ENCODE measurements around the gene MAST3.

MAST3 gene

GRCh38 chr19:18097217-18097992, at the start of gene MAST3:
MAST3 (plus strand) TSS chr19:18097778; CDS start chr19:18097793, 15 bp downstream.
- DNase-seq = no peak

GRCh38 chr19:18049385-18049784, 48.2 kb upstream of the MAST3 start:
- DNase-seq = no peak

- DNase-seq = no peak
Measured at GRCh38 chr19:18051887-18052286, 45.7 kb upstream of the MAST3 start.

- no peak for DNase-seq
Measured at GRCh38 chr19:18053576-18054219, 43.9 kb upstream of the MAST3 start.

GRCh38 chr19:18055967-18056366, 41.6 kb upstream of the MAST3 start:
- no peak for DNase-seq

- DNase-seq = no peak
Measured at GRCh38 chr19:18057557-18057956, 40.0 kb upstream of the MAST3 start.

- DNase-seq = peak; percentile 39
Measured at GRCh38 chr19:18058208-18059009, 39.2 kb upstream of the MAST3 start.

GRCh38 chr19:18059297-18059696, 38.3 kb upstream of the MAST3 start:
- no peak for DNase-seq

- no peak for DNase-seq
Measured at GRCh38 chr19:18059902-18060301, 37.7 kb upstream of the MAST3 start.

GRCh38 chr19:18060472-18060871, 37.1 kb upstream of the MAST3 start:
- DNase-seq = no peak

- DNase-seq = peak; percentile 18
Measured at GRCh38 chr19:18062028-18062427, 35.5 kb upstream of the MAST3 start.

GRCh38 chr19:18063463-18063862, 34.1 kb upstream of the MAST3 start:
- no peak for DNase-seq

GRCh38 chr19:18065173-18065495, 32.4 kb upstream of the MAST3 start:
- DNase-seq = no peak

GRCh38 chr19:18068395-18068794, 29.2 kb upstream of the MAST3 start:
- DNase-seq = no peak

- no peak for DNase-seq
Measured at GRCh38 chr19:18069383-18069782, 28.2 kb upstream of the MAST3 start.

- DNase-seq = no peak
Measured at GRCh38 chr19:18070181-18070580, 27.4 kb upstream of the MAST3 start.

- DNase-seq = no peak
Measured at GRCh38 chr19:18072335-18072734, 25.2 kb upstream of the MAST3 start.

GRCh38 chr19:18073197-18073596, 24.4 kb upstream of the MAST3 start:
- DNase-seq = no peak

GRCh38 chr19:18074192-18074591, 23.4 kb upstream of the MAST3 start:
- no peak for DNase-seq

GRCh38 chr19:18083929-18084684, 13.5 kb upstream of the MAST3 start:
- no peak for DNase-seq

- DNase-seq = no peak
Measured at GRCh38 chr19:18085702-18086457, 11.7 kb upstream of the MAST3 start.

GRCh38 chr19:18086590-18087138, 10.9 kb upstream of the MAST3 start, which contains the start of gene IL12RB1:
IL12RB1 (minus strand) TSS chr19:18086934; CDS start chr19:18086823, 111 bp downstream.
- no peak for DNase-seq
